Inferior parietal cortex (tissue), 1 donor: Measurements from ENCODE around the gene ITGB1.

Source experiments
- DNase-seq: peaks from one replicate; pipeline ENCODE4 v3.0.0-alpha.2; 2016; ENCODE audit errors: extremely low spot score

ITGB1 gene

DNA sequence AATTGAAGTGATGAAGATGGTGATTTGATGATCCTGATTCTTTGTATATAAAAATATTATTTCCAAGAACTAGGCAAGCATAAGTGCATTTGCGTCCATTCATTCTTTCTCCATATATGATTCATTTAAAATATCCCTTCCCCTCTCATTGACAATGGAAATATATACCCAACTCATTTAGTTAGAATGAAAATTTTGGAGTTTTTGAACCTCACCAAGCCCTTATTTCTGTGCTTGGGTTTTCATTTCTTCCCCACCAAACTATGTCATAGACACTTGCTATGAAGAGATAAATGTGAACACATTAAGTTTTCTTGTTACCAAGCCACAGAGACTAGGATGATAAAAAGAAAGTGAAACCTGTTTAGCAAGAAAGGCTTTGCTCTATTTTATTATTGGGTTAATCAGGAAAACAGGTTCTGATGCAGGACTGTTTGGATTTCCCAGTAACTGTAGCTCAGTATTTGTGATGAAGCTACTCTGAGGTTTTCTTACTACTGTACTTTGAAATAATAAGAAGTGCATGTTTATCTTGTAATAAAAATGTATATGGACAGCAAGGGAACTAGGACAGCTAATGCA, 68.3 kb downstream of the ITGB1 start:
- no peak for DNase-seq

DNA sequence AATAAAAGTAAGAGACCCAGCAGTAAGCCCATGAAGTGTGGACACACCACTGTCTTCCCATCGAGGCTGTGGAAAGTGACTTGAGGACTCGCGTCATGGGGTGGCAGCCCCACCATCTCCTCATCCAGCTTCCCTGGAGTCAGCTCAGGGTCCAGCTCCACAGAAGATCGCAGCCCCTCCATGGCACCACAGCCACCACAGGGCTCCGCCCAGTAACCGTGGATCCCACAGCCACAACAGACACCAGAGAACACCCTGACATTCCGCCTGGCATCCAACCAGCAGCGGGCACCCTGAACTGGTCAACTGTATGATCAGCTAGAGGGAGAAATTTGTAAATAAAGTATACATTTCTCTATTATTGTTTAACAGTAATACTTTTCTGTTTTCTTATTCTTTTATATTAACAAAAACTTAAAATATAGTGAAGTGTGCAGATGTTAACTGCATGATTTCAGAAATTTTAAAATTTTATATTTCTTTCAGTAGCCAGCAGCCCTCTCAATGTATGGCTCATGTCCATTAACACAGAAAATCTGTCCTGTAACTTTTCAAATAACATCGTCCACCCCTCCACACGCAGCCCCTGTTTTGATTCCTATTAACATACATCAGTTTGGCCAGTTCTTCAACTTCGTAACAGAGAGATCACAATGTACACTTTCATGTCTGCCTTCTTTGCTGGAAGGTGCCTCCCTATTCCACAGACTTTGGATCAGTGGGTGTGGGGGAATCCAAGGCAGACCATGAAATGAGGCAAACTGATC, 69.7 kb downstream of the ITGB1 start:
- DNase-seq = no peak

DNA sequence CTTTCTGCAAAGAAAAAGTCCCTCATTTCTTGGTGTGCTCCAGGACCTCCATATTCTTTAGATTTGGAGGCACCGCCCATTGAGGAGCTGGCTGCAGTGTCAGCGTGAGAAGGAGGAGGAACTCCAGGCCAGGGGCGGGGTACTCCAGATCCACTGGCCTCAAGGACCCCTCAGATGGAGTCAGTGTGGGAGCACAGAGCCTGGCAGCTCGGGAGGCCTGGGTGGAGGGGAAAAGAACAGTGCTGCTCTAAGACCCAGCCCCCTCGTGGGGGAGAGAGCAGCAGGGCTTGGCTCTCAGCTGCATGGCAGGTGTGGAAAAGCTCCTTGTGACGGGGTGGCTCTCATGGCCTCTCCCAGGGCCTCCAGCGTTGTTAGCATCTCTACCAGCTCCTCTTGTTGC, 70.5 kb downstream of the ITGB1 start:
- no peak for DNase-seq

DNA sequence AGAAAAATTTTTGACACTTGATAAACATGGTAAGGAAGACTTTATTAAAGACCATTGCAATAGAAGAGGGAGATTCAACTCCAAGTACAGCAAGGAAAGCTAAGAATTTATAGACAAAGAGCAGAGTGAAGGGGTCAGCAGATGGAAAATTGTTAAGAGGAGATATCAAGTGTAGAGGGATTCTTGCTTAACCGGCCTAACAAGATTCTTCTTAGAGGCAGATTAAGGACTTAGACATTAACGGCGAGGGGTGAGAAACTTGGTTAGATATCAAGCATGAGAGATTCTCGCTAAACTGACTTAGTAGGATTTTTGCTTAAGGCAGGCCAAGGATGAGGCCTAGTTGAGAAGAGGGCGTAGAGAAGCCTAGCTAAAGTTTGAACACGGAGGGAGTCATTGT, 76.0 kb downstream of the ITGB1 start:
- no peak for DNase-seq

DNA sequence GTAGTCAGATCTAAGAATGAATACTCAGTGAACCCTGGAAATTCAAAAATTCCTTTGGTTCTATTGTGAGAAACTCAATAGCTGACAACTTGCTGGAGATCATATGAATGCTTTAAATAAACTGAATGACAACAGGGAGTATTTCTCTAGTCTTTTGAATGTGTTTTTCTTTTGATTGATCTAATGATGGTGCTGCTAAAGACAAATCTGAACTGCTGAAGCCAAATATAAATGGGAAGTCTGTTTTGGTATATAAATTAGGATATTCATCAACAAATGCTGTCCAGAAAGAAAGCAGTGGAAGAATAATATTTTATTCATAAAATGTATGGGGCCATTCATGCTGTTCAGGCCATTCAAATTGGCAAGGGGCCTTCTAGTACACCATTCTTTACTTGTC, 79.4 kb downstream of the ITGB1 start:
- no peak for DNase-seq

DNA sequence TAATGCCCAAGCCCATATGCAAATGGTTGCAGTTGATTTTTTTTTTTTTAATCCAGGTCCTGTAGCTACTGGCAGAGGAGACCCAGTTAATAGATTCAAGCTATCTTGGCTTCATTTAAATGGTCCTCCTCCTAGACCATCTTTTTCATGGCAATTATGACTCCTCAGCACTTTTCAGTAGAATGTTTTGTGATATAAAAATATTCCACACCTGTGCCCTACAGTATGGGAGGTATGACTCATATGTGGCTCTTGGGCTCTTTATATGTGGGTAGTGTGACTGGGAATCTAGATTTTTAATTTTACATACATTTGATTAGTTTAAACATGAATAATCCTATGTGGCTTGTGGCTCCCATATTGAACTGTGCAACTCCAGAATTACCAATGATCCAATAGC, 80.1 kb downstream of the ITGB1 start:
- no peak for DNase-seq

DNA sequence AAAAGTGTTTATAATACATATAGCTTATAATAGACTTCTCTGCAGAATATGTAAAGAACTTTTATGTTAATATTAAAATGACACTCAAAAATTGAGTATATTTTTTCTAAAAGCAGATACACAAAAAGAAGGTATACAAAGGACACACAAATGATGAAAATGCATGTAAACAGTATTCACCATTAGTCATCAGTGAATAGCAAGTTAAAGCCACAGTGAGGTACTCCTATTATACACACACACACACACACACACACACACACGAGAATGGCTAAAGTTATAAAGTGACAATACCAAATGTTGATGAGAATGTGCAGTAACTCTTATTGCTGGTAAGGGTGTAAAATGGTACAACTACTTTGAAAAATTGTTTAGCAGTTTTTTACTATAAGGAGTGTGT, 92.9 kb downstream of the ITGB1 start:
- no peak for DNase-seq

DNA sequence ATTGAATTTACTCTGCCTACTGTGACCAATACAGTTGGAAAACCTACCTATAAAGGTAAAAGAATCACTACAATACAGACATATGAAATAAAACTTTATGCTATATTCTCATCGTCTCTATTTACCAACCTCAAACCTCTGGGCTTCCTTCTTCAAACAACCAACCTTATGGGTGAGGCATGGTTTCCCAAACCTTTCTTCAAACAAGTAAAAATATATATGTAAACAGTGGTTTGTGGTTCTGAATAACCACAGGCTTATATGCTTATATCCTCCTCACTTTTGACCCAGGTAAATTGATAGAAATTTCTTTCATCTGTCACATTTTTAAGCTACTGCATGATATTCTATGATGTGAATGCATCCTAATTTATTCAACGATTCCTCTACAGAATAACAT, 103.6 kb downstream of the ITGB1 start:
- no peak for DNase-seq

DNA sequence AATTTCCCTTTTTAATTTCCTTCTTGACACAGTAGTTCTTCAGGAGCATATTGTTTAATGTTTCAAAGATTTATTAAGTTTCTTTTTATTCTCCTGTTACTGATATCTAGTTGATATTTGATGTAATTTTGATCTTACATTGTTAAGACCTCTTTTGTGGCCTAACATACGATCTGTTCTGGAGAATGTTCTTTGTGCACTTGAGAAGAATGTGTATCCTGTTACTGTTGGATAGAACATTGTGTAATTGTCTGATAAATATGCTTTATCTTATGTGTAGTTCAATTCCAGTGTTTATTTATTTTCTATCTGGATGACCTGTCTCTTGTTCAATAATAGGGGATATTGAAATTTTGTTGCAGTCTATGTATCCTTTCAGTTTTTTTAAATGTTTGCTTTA, 106.7 kb downstream of the ITGB1 start:
- DNase-seq = no peak
